NCI-H2081 (cell line): ENCODE measurements around the gene PFKM.

Experiments used
- DNase-seq, 2 experiments: peaks; one replicate each; lab custom pipeline; 2025; lab: John Stamatoyannopoulos, UW

PFKM gene

DNA sequence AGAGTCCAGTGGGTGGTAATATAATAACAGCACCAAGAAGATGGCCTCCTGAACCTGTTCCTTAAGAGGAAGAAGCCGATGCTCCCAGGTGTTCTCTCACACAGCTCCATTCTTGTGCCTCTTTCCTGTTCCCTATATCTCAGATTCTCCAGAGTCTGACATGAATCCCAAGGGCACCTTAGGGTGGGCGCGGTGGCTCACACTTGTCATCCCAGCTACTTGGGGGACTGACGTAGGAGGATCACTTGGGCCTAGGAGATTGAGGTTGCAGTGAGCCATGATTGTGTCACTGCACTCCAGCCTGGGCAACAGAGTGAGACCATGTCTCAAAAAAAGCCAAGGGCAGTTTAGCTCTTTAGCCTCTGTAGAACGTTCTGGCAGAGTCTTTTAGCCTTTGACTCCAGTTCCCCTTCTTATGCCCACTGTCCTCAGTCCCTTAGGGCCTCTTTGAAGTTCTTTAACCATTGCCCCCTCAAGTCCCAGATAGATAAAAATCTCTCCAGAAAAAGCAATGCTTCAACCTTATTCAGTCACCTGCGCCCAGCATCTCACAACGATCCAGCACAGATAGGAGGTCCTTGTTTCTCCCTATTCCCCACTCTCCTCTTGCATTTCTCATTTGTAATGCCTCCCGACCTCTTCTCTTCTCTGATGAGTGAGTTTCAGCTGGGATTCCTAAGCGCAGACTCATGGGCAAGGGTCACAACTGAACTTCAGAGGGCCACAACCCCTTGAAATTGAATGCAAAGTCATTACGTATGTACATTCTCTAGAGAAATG is 68.9 kb downstream of the PFKM start:
- DNase-seq = no peak

DNA sequence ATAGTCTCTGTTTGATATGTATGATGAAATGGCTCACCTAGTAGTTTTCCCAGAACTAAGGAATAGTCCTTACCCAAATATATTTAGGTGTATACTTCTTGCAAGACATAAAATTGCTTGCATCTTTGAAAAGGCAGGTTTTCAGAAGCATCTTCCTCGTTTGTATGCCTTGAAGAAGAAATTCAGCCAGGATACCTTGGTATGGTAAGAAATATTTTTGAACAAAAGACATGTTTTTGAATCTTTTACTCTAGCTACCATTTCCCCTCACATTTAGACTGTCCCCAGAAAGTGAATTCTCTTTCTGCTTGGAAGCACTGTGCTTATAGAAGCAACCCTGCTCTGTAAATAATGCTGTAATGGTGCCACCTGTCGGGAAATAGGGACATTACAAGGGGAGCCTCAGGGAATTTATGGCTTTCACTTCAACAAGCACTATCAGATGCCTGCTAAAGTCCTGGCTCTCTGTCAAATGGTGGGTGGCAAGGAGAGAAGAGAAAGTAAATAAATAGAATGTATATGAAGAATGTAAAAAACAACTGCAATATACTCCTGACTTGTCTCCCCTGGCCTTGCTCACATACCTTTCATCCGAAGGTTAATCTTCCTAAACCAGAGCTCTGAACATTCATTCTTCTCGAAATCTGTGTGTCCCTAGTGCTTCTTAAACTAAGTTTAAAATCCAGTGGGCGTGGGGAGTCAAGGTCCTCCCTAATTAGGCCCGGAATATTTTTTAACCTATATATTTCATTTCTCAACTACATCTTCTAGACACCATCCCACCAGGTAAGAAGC is 70.4 kb downstream of the PFKM start:
- peak; percentile 51 to 70 for DNase-seq

GRCh38 chr12:48191096-48191495 is 71.9 kb downstream of the PFKM start:
- DNase-seq = no peak

DNA sequence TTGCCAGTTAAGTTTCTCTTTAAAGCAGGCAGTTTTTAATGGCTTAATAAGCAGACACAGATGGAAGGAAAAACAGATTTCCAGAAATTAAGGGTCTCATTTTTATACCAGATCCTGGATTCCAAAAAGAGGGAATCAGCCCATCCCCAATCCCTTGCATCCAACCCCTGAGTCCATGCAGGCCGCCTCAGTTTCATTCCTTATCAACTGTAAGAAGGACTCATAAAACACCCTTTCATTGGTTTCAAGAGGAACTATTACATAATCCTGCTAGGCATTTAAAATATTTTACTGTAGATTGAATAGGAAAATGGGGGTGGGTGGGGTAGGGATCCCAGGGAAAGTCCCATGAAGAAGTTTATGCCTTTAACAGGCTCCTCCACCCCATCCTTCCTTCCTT is 73.7 kb downstream of the PFKM start:
- DNase-seq = no peak

GRCh38 chr12:48193623-48194022 is 74.5 kb downstream of the PFKM start:
- no peak for DNase-seq

GRCh38 chr12:48194799-48195201 is 75.6 kb downstream of the PFKM start:
- DNase-seq = no peak
